Right lobe of liver (tissue), 6 donors: Measurements from ENCODE around the gene TCFL5. TPM values are rescaled to one million over a fixed set of nuclear protein-coding genes. Genes with fewer than 3 reads are reported as not detected.

Experiments used
- ATAC-seq, 4 donors: fragments of 200-7000 bp; cut with Tn5 transposase; one replicate each; pipeline ENCODE4 v1.9.1; 2020; ENCODE audit warnings: mild to moderate bottlenecking in 4 of 4, moderate library complexity in 4 of 4
- DNase-seq, 3 donors: peaks; one replicate each; pipeline ENCODE4 v3.0.0-alpha.2; 2020
- H3K27ac ChIP-seq, 3 donors: fragments of 200-600 bp; one replicate each; pipeline ENCODE4 v1.8.0; 2022
- H3K27me3 ChIP-seq, 2 donors: fragments of 200-600 bp; one replicate each; pipeline ENCODE4 v1.8.0; 2022
- H3K36me3 ChIP-seq, 4 donors: fragments of 200-600 bp; sonication (generic) in 1 of 4; one replicate each; pipeline versions ENCODE4 v1.5.1 to v1.8.0; 2017 to 2022; ENCODE audit warnings: control low read depth in 1 of 4
- H3K4me1 ChIP-seq, 4 donors: fragments of 200-600 bp; sonication (generic) in 1 of 4; one replicate each; pipeline versions ENCODE4 v1.5.1 to v1.8.0; 2017 to 2022; ENCODE audit warnings: control low read depth in 1 of 4
- H3K4me3 ChIP-seq, 3 donors: fragments of 200-600 bp; one replicate each; pipeline ENCODE4 v1.8.0; 2022
- H3K9me3 ChIP-seq, 4 donors: fragments of 200-600 bp; sonication (generic) in 1 of 4; one replicate each; pipeline versions ENCODE4 v1.5.1 to v1.8.0; 2017 to 2022; ENCODE audit warnings: control low read depth in 1 of 4
- CTCF ChIP-seq, 4 donors: fragments of 200-600 bp in 3 of 4; fragments of 450-650 bp in 1 of 4; IDR thresholded peaks; one replicate each; pipeline versions ENCODE4 v1.5.1 to v1.8.0; 2016 to 2022; ENCODE audit warnings: antibody characterized with exemption in 4 of 4, mild to moderate bottlenecking in 2 of 4
- POLR2A ChIP-seq: fragments of 450-650 bp; IDR thresholded peaks from one replicate; pipeline ENCODE4 v1.6.1; 2017; ENCODE audit warnings: antibody characterized with exemption, mild to moderate bottlenecking
- WGBS: methylation state at CpG from one replicate; pipeline ENCODE4 v1.1.6; 2018; ENCODE audit warnings: low coverage, low lambda C conversion rate; ENCODE audit not compliant: insufficient coverage; ENCODE audit errors: missing lambda C conversion rate; 5-methylcytosine and 5-hydroxymethylcytosine counted together
- intact Hi-C, 2 donors: fragments of 100-400 bp; cut with DNase I; formaldehyde crosslinking; loops; one replicate each; pipeline versions ENCODE4 v1.11.2 to v1.14.1; 2022
- total RNA-seq, 6 experiments: library from RNA; depleted of rRNA in 2 of 6; stranded (reverse); fragments of >200 nt in 2 of 6; fragmentation: NEBNext Ultra II Directional in 3 of 6; extraction: Animal tissue kit (Norgen Biotek cat#: 25700) in 3 of 6; gene quantifications; one replicate each; pipeline versions ENCODE4 v1.1.0 to v1.2.4, GENCODE V29; 2016 to 2023
- donor health status: DM: no; HTN: yes; CAD: no.
- donor health status: DM: no; HTN: no; CAD: no.
- donor health status: DM: no; HTN: no; CAD: no.
- donor health status: DM: no; HTN: yes; CAD: no.
- donor health status: DM: no; HTN: yes; CAD: no.

Gene TCFL5
- total RNA-seq, 6 experiments from 2014 or later, result 2.9 to 5.1 (median 3.9) TPM

GRCh38 chr20:62846166-62846890, 15.3 kb downstream of the TCFL5 start:
- TF ChIP-seq CTCF (IDR thresholded peaks at IDR 0.05) (no peak), POLR2A (no peak)
- DNase-seq, result no peak

GRCh38 chr20:62845416-62846160, 16.0 kb downstream of the TCFL5 start:
- Histone ChIP-seq H3K27me3 (no peaks in the 10 kb centered on the region), H3K27ac (no peak overlapping the region), H3K4me3 (no peak overlapping the region), H3K9me3 (no peaks in the 10 kb centered on the region), H3K36me3 (no peaks in the 10 kb centered on the region), H3K4me1 (no peaks in the 10 kb centered on the region)
- no peak for ATAC-seq
- DNase-seq, result no peak
- WGBS, result 90% methylated on average over 15 of the region's 16 CpGs
- intact Hi-C loops, result no loop called here
- TF ChIP-seq POLR2A, result no peak
- TF ChIP-seq CTCF (IDR thresholded peaks at IDR 0.05), result no peak

More at GRCh38 chr20:62846166-62846890, 15.3 kb downstream of the TCFL5 start:
- Histone ChIP-seq H3K9me3 (no peaks in the 10 kb centered on the region), H3K4me1 (no peaks in the 10 kb centered on the region), H3K36me3 (no peaks in the 10 kb centered on the region), H3K4me3 (no peak overlapping the region), H3K27me3 (no peaks in the 10 kb centered on the region), H3K27ac (no peak overlapping the region)
- WGBS, result 94% methylated on average over 19 of the region's 19 CpGs
- intact Hi-C loops, result no loop called here
- no peak for ATAC-seq

- Histone ChIP-seq H3K4me1 (no peaks in the 10 kb centered on the region), H3K9me3 (no peaks in the 10 kb centered on the region), H3K27ac (no peak overlapping the region), H3K27me3 (no peaks in the 10 kb centered on the region), H3K36me3 (no peaks in the 10 kb centered on the region), H3K4me3 (no peak overlapping the region)
- WGBS, result 90% methylated on average over 4 of the region's 7 CpGs
- DNase-seq (no peak), ATAC-seq (no peak)
- TF ChIP-seq CTCF (IDR thresholded peaks at IDR 0.05), result no peak
- TF ChIP-seq POLR2A, result no peak
- intact Hi-C loops, result no loop called here
Observed at GRCh38 chr20:62844182-62844581, 17.4 kb downstream of the TCFL5 start.

GRCh38 chr20:62843656-62844055, 18.0 kb downstream of the TCFL5 start:
- 95% methylated on average over 9 of the region's 10 CpGs for WGBS
- Histone ChIP-seq H3K4me1 (peaks cover 0 to 2% (median 0%) of the 10 kb centered on the region in 4 donors), H3K9me3 (no peaks in the 10 kb centered on the region), H3K27ac (no peak overlapping the region), H3K27me3 (no peaks in the 10 kb centered on the region), H3K36me3 (no peaks in the 10 kb centered on the region), H3K4me3 (no peak overlapping the region)
- no peak for TF ChIP-seq POLR2A
- TF ChIP-seq CTCF (IDR thresholded peaks at IDR 0.05), result no peak
- intact Hi-C loops, result no loop called here
- ATAC-seq (no peak), DNase-seq (no peak)
